Astrocyte of the hippocampus (primary cell): ENCODE results near the gene CLEC19A.

ENCODE experiments used
- DNase-seq: peaks from one replicate; pipeline ENCODE4 v3.0.0; 2011; ENCODE audit warnings: low read depth, low spot score

The CLEC19A gene

DNA sequence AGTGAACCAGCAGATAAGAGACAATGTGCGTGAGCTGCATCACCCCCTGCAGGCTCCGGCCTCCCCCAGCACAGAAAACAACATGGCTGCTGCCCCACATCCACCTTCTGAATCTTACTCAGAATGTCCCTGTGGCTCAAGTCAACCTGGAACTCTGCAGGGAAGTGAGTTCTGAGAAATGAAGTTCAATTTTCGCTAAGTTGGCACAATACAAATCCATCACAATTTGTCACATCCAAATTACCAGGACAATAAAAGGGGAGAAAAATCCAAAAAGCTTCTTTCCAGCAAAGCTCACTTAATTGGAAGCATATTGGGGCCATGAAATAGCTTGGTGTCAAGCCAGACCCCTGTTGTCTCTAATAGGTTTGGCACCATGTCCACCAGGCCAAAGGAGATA, 38.1 kb downstream of the CLEC19A start:
- no peak for DNase-seq

- no peak for DNase-seq
Measured at GRCh38 chr16:19328364-19328763, 42.8 kb downstream of the CLEC19A start.

- DNase-seq: peak; percentile 24
Measured at GRCh38 chr16:19329932-19330331, 44.4 kb downstream of the CLEC19A start.

DNA sequence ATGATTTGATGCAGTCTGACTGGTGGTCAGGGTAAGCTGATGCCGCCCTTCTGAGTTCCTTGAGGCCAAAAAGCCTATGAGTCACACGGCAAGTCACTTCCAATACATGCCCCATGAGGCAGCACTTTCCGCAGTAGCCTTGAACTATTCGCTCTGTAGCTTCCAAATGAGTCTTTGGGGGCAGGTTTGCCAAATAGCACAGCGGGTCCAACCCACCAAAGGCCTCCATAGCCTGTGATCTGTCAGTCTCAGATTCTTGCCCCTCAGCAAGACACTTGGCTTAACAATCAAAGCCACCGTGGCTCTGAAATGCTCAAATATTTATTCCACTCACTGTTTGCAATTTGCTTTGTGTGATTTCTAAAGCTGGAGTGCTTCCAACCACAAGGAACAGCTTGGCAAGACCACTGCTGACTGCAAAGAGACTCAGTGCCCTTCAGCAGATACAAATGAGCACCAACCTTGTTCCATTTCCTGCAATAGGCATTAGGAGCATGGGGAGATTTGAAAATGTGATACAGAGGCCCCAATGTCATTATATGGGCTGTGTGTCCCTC, 45.4 kb downstream of the CLEC19A start:
- peak; percentile 93 for DNase-seq

- no peak for DNase-seq
Measured at GRCh38 chr16:19331794-19332193, 46.3 kb downstream of the CLEC19A start.

GRCh38 chr16:19338335-19338734, 52.8 kb downstream of the CLEC19A start:
- no peak for DNase-seq

GRCh38 chr16:19344224-19344801, 58.8 kb downstream of the CLEC19A start:
- DNase-seq: peak; percentile 59

- DNase-seq: no peak
Measured at GRCh38 chr16:19344980-19345379, 59.4 kb downstream of the CLEC19A start.

GRCh38 chr16:19346335-19346922, 60.9 kb downstream of the CLEC19A start:
- no peak for DNase-seq

DNA sequence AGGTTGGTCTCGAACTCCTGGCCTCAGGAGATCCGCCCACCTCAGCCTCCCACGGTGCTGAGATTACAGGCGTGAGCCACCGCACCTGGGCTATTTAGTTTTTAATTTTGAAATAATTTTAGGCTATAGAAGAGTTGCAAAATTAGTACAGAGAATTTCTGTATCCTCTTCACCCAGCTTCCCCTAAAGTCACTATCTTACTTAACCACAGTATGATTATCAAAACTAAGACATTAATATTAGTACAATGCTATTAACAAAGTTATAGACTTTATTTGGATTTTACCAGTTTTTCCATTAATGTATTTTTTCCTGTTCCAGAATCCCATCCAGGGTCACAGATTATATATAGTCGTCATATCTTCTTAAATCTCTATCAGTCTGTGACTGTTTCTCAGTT, 62.6 kb downstream of the CLEC19A start:
- DNase-seq: no peak

DNA sequence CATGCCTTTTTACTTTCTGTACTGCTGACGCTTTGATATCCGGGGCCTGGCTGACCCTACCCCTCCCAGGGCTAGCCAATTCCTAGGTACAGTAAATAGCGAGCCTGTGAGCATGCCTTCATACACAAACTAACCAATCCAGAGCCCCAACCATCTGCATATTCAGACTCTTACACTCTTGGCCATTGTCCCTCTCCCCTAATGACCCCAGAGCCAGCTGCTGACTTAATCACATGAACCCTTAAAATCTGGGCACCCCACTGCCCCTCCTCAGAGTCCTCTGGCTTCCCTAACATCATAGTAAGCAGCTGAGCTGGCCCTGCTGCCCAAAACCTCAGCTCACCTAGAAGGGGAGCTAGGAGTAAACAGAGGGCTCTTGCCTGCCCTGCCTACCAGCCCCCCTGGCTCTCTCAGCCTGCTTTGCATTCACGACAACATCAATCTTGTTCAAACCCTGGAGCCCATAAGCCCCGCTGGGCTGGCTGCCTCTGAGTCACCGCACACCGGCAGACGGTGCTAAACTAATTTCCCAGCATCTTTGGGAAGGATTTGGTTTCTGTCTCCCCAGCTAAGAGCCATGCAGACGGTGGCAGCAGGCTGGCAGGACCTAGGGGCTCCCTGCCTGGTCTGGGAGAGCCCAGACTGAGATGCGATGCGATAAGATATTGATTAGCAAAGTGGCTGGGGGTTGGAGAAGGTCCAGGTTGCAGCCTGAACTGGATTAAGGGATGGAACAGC, 63.2 kb downstream of the CLEC19A start:
- DNase-seq: peak; percentile 88

GRCh38 chr16:19354371-19354770, 68.8 kb downstream of the CLEC19A start:
- peak; percentile 47 for DNase-seq

DNA sequence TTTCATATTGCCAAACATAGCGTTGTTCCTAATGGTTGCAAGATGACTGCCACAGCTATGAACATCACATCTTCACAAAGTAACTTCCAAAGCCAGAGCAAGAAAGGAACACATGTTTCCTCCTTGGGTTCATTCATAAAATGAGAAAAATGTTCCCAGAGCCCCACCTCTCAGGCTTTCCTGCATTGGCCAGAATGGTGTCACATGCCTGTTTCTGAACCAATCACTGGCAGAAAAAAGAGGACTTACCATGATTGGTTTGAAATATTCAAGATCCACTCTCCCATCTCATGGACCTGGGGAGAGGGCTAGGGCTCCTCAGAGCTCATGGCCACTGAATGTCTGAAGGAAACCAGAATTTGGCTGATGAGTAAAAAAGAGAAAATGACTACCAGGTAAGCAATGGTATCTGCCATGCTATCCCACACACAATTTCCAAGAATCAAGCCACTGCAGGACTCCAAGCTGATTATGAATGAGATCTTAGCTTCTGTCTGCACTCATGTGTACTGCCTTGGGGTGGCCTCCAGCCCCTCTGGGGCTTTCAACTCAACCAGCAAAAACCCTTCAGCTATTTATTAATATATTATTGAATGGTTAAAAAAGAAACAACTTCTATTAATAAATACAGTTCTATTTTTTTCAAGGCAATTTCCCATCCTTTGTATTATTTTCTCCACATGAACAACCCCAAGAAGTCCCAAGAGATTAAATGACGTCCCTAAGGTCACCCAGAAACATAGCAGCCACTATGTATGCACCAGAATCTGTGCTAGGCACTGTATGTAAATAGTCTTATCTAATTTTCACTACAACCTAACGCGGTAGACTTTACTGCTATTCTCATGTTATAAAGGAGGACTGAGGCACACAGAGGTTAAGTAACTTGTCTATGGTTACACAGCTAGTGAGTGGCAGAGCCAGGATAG, 70.8 kb downstream of the CLEC19A start:
- no peak for DNase-seq

GRCh38 chr16:19359556-19359955, 74.0 kb downstream of the CLEC19A start:
- DNase-seq: no peak
